Epithelial cell of proximal tubule (primary cell): ENCODE results near the gene PCDHAC2. TPM values are rescaled to one million over a fixed set of nuclear protein-coding genes. Genes with fewer than 3 reads are reported as not detected.

ENCODE experiments used
- DNase-seq: peaks from one replicate; pipeline ENCODE4 v3.0.0-alpha.2; 2011; ENCODE audit warnings: low read depth
- H3K4me3 ChIP-seq: 2 replicates; pipeline ENCODE4 v1.5.1; 2011; ENCODE audit warnings: low read depth, mild to moderate bottlenecking, low read length
- total RNA-seq: library from RNA; depleted of rRNA; stranded (reverse); fragments of >200 nt; gene quantifications from 2 replicates; pipeline ENCODE4 v1.2.3, GENCODE V29; 2015
- TF ChIP-seq, protein P1 (sequence below): conservative IDR thresholded peaks from 2 replicates; pipeline ENCODE4 v1.5.1; 2012; ENCODE audit warnings: low read depth, mild to moderate bottlenecking, low read length

Gene PCDHAC2
- total RNA-seq, 1 donor from 2014 or later, result not detected

DNA sequence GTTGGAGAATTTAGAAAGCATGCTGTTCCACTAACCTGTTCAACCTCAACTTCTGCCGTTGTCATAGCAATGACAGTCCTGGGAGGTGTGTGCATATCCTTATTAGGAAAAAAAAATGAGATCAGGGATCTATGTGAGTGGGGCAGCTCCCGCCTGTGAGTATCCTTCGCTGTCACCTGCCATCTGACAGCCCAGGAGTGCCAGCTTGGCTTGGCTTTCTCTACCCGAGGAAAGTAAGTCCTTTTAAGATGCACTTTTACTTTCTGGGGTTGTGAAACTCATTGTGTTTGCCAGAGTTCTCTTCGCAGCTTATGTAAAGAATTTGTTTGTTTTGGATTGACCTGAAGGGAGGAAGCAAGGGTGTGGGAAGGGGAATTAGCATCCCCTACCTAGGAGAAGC, 21.8 kb downstream of the PCDHAC2 start:
- TF ChIP-seq, protein P1, sequence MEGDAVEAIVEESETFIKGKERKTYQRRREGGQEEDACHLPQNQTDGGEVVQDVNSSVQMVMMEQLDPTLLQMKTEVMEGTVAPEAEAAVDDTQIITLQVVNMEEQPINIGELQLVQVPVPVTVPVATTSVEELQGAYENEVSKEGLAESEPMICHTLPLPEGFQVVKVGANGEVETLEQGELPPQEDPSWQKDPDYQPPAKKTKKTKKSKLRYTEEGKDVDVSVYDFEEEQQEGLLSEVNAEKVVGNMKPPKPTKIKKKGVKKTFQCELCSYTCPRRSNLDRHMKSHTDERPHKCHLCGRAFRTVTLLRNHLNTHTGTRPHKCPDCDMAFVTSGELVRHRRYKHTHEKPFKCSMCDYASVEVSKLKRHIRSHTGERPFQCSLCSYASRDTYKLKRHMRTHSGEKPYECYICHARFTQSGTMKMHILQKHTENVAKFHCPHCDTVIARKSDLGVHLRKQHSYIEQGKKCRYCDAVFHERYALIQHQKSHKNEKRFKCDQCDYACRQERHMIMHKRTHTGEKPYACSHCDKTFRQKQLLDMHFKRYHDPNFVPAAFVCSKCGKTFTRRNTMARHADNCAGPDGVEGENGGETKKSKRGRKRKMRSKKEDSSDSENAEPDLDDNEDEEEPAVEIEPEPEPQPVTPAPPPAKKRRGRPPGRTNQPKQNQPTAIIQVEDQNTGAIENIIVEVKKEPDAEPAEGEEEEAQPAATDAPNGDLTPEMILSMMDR, result no peak
- H3K4me3 ChIP-seq, result no peak overlapping the region
- DNase-seq, result no peak

DNA sequence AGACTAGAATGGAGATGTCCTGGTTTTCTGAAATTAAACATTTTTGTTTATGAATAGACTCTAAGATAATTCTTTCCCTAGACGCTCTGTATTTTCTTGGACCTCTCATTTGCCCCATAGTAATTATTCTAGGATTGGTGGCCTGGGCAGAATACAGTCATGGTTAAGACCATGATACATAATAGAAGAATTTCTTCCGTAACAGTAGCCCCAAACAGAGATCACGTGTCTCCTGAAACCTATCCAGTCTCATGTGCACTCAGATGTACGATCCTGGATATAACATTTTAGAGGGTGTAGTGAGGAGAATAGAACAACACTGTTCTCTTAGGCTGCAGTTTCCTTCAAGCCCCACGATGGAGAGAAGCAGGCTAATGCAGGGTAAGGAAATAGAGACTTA, 22.3 kb downstream of the PCDHAC2 start:
- TF ChIP-seq, protein P1, result no peak
- DNase-seq, result no peak
- H3K4me3 ChIP-seq, result no peak overlapping the region

DNA sequence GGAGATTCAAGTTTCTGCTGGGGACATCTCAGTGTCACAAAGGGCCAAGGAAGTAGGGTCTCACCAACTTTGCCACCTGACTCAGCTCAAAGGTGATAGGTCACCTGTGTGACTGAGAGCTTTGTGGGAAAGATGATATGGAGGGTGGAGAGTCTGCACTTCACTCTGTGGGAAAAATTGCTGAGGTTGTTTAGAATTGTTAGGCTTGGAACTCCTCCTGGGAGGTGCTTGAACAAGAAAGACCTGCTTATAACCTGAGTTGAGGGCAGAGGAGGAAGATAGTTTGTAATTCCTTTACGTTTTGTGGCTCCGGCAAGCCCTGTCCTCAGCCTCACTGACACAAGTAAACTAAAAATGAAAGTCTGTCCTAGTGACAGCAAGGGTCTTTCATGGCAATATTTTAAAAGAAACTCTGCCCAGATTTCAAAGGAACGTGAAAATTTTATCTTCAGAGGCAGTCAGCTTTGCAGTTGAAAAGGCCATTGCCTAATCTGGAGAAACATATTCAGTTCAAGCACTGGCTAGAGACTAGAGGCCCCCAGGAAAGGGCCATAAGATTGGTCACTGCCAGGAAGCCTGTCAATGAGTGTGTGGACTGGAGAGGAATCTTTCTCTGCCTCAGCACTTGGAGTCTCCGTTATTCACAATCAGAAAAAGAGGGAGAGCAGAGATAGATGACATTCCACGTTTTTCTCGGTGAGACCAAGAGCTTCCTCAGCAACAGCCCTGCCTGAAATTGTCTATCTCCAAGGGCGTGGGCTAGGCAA, 23.2 kb downstream of the PCDHAC2 start:
- no peak for DNase-seq
- TF ChIP-seq, protein P1, result no peak

GRCh38 chr5:140992828-140993227, 26.6 kb downstream of the PCDHAC2 start:
- no peak for DNase-seq
- no peak overlapping the region for H3K4me3 ChIP-seq

More for the DNA sequence above, 23.2 kb downstream of the PCDHAC2 start:
- H3K4me3 ChIP-seq, result no peak overlapping the region

DNA sequence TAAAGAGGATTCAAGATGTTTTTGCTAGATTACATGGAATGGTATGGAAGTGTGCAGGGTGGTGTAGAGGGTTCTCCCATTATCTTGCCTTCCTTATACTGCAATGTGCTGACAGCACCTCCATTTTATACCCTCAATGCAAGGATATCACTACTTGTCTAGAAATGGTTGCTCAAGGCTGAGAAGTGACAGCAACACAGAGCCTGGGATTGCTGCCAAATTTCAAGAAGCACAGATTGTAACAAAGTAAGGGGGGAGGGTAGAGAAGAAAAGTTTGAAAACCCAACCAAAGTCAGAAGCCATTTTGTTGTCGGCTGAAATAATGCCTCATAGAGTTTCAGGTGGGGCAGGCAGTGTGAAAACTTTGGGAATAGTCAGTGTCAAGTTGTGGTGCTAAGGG, 29.8 kb downstream of the PCDHAC2 start:
- no peak for DNase-seq
- TF ChIP-seq, protein P1, result no peak
- no peak overlapping the region for H3K4me3 ChIP-seq

More at GRCh38 chr5:140992828-140993227, 26.6 kb downstream of the PCDHAC2 start:
- TF ChIP-seq, protein P1, result no peak

- TF ChIP-seq, protein P1, result no peak
- DNase-seq, result no peak
- H3K4me3 ChIP-seq, result no peak overlapping the region
Measured at GRCh38 chr5:140998921-140999410, 32.7 kb downstream of the PCDHAC2 start.

GRCh38 chr5:141001446-141001843, 35.2 kb downstream of the PCDHAC2 start:
- peak overlapping the region; percentile 54 for H3K4me3 ChIP-seq
- TF ChIP-seq, protein P1, result no peak
- DNase-seq, result no peak
